ENCODE data around the gene MAPKAP1. TPM values are rescaled to one million over a fixed set of nuclear protein-coding genes. Genes with fewer than 3 reads are reported as not detected.

MAPKAP1 gene
- polyA plus RNA-seq, 1 donor (not counting 4 experiments of a cell fraction or from before 2014, with no cell fraction given): 129 TPM

GRCh38 chr9:125422853-125423252, 284.2 kb downstream of the MAPKAP1 start:
- Histone ChIP-seq H2AFZ (ENCODE audit: control insufficient read depth, low read length) (no peak overlapping the region), H3K4me1 (ENCODE audit: control insufficient read depth, extremely low read depth, insufficient read depth, low read length) (no peaks in the 10 kb centered on the region), H3K9me1 (ENCODE audit: control insufficient read depth, extremely low read depth, insufficient read depth, low read length) (no peaks in the 10 kb centered on the region), H3K27ac (ENCODE audit: control insufficient read depth, insufficient read depth, low read length) (no peak overlapping the region), H3K79me2 (ENCODE audit: control insufficient read depth, insufficient read depth, low read length) (no peaks in the 10 kb centered on the region), H3K9ac (ENCODE audit: control insufficient read depth, extremely low read depth, insufficient read depth, low read length) (no peak overlapping the region), H3K9me3 (ENCODE audit: control insufficient read depth, low read depth, low read length) (no peaks in the 10 kb centered on the region), H3K27me3 (ENCODE audit: control insufficient read depth, extremely low read depth, insufficient read depth, low read length) (no peaks in the 10 kb centered on the region), H4K20me1 (ENCODE audit: control insufficient read depth, extremely low read depth, insufficient read depth, low read length) (no peaks in the 10 kb centered on the region), H3K4me3 (ENCODE audit: control insufficient read depth in 2 of 3, extremely low read depth in 1 of 3, insufficient read depth in 2 of 3, low read depth in 1 of 3, low read length in 3 of 3) (no peak overlapping the region), H3K36me3 (ENCODE audit: control insufficient read depth in 2 of 2, extremely low read depth in 1 of 2, insufficient read depth in 2 of 2, low read length in 2 of 2) (no peaks in the 10 kb centered on the region), H3K4me2 (ENCODE audit: control insufficient read depth, extremely low read depth, insufficient read depth, low read depth, low read length) (no peak overlapping the region)
- FAIRE-seq (no peak), DNase-seq (ENCODE audit: low read depth, low spot score) (no peak)
- dilution Hi-C loops (cut with MboI; ENCODE audit: extremely low pct_ligation_motif_present, low sequenced_read_pairs): no loop called here
- no peak for TF ChIP-seq CTCF (optimal IDR thresholded peaks at IDR 0.05 in 1 of 3, IDR thresholded peaks at IDR 0.05 in 1 of 3, conservative IDR thresholded peaks at IDR 0.05 in 1 of 3; ENCODE audit: extremely low read depth in 1 of 3, insufficient read depth in 2 of 3, low read length in 3 of 3)
- no peak for TF ChIP-seq EZH2 (IDR thresholded peaks at IDR 0.05; ENCODE audit: low read length)

DNA sequence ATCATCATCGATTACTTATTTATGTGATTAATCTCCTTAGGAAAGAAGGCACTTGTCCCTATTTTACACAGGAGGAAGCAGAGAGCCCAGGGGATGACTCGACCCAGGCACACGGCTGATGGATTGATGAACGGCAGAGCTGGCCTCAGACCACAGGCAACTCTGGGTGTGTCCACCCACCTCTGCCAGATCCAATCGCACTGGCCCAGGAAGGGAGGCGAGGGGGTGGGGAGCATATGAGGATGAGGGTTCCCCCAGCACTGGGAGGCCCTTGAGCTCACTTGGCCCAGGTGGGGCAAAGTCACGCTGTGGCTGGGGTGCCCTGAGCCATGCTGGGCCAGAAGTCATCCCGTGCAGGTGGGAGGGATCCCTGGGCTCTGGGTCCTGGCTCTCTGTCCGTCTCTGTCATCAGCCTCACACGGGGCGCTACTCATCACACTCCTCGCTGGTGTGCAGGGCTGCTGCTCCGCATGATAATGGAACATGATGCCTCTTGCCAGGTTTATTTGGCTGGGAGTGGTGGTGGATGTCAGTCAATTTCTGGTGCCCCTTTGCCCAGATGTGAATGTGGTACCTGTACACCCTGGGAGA, 285.3 kb downstream of the MAPKAP1 start:
- no peaks in the 10 kb centered on the region for H4K20me1 ChIP-seq (ENCODE audit: control insufficient read depth, extremely low read depth, insufficient read depth, low read length)
- dilution Hi-C loops (cut with MboI; ENCODE audit: extremely low pct_ligation_motif_present, low sequenced_read_pairs): no loop called here
- no peak overlapping the region for H2AFZ ChIP-seq (ENCODE audit: control insufficient read depth, low read length)
- no peak overlapping the region for H3K4me2 ChIP-seq (ENCODE audit: control insufficient read depth, extremely low read depth, insufficient read depth, low read depth, low read length)
- no peaks in the 10 kb centered on the region for H3K9me1 ChIP-seq (ENCODE audit: control insufficient read depth, extremely low read depth, insufficient read depth, low read length)
- H3K9ac ChIP-seq (ENCODE audit: control insufficient read depth, extremely low read depth, insufficient read depth, low read length): no peak overlapping the region
- H3K4me1 ChIP-seq (ENCODE audit: control insufficient read depth, extremely low read depth, insufficient read depth, low read length): no peaks in the 10 kb centered on the region
- H3K36me3 ChIP-seq (ENCODE audit: control insufficient read depth in 2 of 2, extremely low read depth in 1 of 2, insufficient read depth in 2 of 2, low read length in 2 of 2): no peaks in the 10 kb centered on the region
- no peak overlapping the region for H3K4me3 ChIP-seq (ENCODE audit: control insufficient read depth in 2 of 3, extremely low read depth in 1 of 3, insufficient read depth in 2 of 3, low read depth in 1 of 3, low read length in 3 of 3)
- no peak overlapping the region for H3K27ac ChIP-seq (ENCODE audit: control insufficient read depth, insufficient read depth, low read length)
- H3K79me2 ChIP-seq (ENCODE audit: control insufficient read depth, insufficient read depth, low read length): no peaks in the 10 kb centered on the region
- no peak for FAIRE-seq
- no peak for DNase-seq (ENCODE audit: low read depth, low spot score)
- TF ChIP-seq EZH2 (IDR thresholded peaks at IDR 0.05; ENCODE audit: low read length) (no peak), CTCF (optimal IDR thresholded peaks at IDR 0.05 in 1 of 3, IDR thresholded peaks at IDR 0.05 in 1 of 3, conservative IDR thresholded peaks at IDR 0.05 in 1 of 3; ENCODE audit: extremely low read depth in 1 of 3, insufficient read depth in 2 of 3, low read length in 3 of 3) (no peak)
- no peaks in the 10 kb centered on the region for H3K27me3 ChIP-seq (ENCODE audit: control insufficient read depth, extremely low read depth, insufficient read depth, low read length)
- H3K9me3 ChIP-seq (ENCODE audit: control insufficient read depth, low read depth, low read length): no peaks in the 10 kb centered on the region

Measured in keratinocyte (primary cell).